Esophagus muscularis mucosa (tissue), 4 donors: ENCODE measurements around the gene TSTD1. TPM values are rescaled to one million over a fixed set of nuclear protein-coding genes. Genes with fewer than 3 reads are reported as not detected.
"Not testable (repeated sequence)": the region's sequence is repeated elsewhere in the genome, so short reads cannot be mapped to it uniquely, and the experiment has no call there.

ENCODE experiments used
- DNase-seq: peaks from one replicate; pipeline ENCODE4 v3.0.0-alpha.2; 2017; ENCODE audit errors: extremely low spot score
- H3K27ac ChIP-seq, 4 donors: fragments of 200-600 bp; sonication (generic); replicated peaks in 1 of 4; 1 replicate in 3 of 4; 2 replicates in 1 of 4; pipeline ENCODE4 v1.5.1; 2016 to 2019; ENCODE audit warnings: mild to moderate bottlenecking in 1 of 4
- H3K27me3 ChIP-seq, 4 donors: fragments of 200-600 bp; sonication (generic); one replicate each; pipeline versions ENCODE4 v1.5.1 to v1.6.0; 2016 to 2019
- H3K36me3 ChIP-seq, 4 donors: fragments of 200-600 bp; sonication (generic); one replicate each; pipeline ENCODE4 v1.5.1; 2016 to 2019
- H3K4me1 ChIP-seq, 4 donors: fragments of 200-600 bp; sonication (generic); one replicate each; pipeline ENCODE4 v1.5.1; 2016 to 2019
- H3K4me3 ChIP-seq, 4 donors: fragments of 200-600 bp; sonication (generic); 1 replicate in 2 of 4; 2 replicates in 2 of 4; pipeline ENCODE4 v1.5.1; 2016 to 2019; ENCODE audit warnings: mild to moderate bottlenecking in 4 of 4, moderate library complexity in 1 of 4
- H3K9me3 ChIP-seq, 4 donors: fragments of 200-600 bp; sonication (generic); 1 replicate in 3 of 4; 2 replicates in 1 of 4; pipeline ENCODE4 v1.5.1; 2016 to 2019
- EP300 ChIP-seq: sonication (generic); formaldehyde crosslinking; IDR thresholded peaks from one replicate; pipeline ENCODE4 v1.6.1; 2017; ENCODE audit warnings: antibody characterized with exemption
- POLR2A ChIP-seq: fragments of 450-650 bp; IDR thresholded peaks from one replicate; pipeline ENCODE4 v1.6.1; 2017; ENCODE audit warnings: antibody characterized with exemption, moderate library complexity, mild to moderate bottlenecking, low read depth
- POLR2AphosphoS5 ChIP-seq, 2 donors: sonication (generic); formaldehyde crosslinking; IDR thresholded peaks; one replicate each; pipeline ENCODE4 v1.6.1; 2017; ENCODE audit warnings: antibody characterized with exemption in 2 of 2
- WGBS: methylation state at CpG from one replicate; pipeline ENCODE4 v1.1.5; 2018; 5-methylcytosine and 5-hydroxymethylcytosine counted together
- intact Hi-C: fragments of 100-400 bp; cut with DNase I; formaldehyde crosslinking; loops from one replicate; pipeline ENCODE4 v1.15.1; 2023
- small RNA-seq, 3 donors: library from RNA; depleted of rRNA; stranded (forward); fragments of <200 nt; gene quantifications; one replicate each; pipeline ENCODE3, GENCODE V24; 2016
- total RNA-seq, 4 donors: library from RNA; depleted of rRNA; stranded (reverse); fragments of >200 nt; gene quantifications; one replicate each; pipeline versions ENCODE4 v1.1.0 to v1.2.1, GENCODE V29; 2016
- TF ChIP-seq, protein P1 (sequence below), 3 experiments: fragments of 200-600 bp in 2 of 3; fragments of 450-650 bp in 1 of 3; sonication (generic) in 2 of 3; IDR thresholded peaks; one replicate each; pipeline ENCODE4 v1.5.1; 2017 to 2019; ENCODE audit warnings: antibody characterized with exemption in 3 of 3, mild to moderate bottlenecking in 2 of 3, moderate library complexity in 1 of 3

The TSTD1 gene
- total RNA-seq, 4 donors from 2014 or later = 19.0 to 46.5 (median 29.4) TPM

DNA sequence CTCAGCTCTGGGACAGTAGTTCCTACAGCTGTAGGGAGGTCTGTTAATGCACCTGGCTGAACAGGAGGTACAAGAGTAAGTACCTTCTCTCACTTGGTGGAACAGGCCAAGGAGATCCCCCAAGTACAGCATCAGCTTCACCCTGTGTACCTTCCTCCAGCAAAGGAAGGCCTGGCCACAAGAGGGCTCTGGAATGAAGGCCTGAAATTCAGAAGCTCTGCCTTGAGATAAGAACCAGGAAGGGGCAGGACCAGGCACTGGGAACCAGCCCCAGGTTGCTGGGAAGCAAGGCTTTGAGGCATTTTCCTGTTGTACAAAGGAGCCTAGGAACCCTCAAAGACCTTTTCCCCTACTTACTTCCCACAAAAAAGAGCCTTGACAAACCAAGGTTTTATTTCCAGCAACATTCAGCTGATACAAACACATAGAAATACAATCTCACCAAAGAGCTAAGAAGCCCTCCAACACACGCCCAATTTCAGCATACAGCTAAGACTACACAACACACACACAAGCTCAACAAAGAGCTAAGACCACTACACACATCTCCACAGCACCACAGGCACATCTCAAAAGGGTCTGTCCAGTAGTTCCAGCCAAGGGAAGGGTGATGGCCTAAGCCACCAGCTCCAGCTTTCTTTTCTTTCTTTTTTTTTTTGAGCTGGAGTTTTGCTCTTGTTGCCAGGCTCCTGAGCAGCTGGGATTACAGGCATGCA is 41.3 kb downstream of the TSTD1 start:
- H3K36me3 ChIP-seq = peaks cover 0 to 28% (median 21%) of the 10 kb centered on the region in 4 donors
- WGBS = 88% methylated on average over 1 of the region's 1 CpG

DNA sequence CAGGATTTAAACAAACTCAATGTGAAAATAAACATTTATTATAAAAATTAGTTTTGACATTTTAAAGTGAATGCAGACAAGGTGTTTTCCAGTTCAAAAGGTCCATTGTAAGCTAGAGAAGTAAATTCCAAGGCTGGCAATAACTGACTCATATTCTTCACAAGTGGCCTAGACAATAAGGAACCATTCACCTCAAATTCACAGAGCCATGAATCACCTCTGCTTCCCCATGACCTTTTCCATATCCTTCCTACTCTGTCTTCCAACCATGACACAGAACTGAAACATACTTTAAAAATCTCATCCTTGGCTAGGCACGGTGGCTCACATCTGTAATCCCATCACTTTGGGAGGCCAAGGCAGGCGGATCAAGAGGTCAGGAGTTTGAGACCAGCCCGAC is 42.6 kb downstream of the TSTD1 start:
- H3K4me3 ChIP-seq = no peak overlapping the region
- intact Hi-C loops = loop anchor here (5.0 kb wide), 1 partner anchor 101 kb away; the partner anchor contains the start of gene KLHDC9
- no peaks in the 10 kb centered on the region for H3K27me3 ChIP-seq

More for the DNA sequence above, 41.3 kb downstream of the TSTD1 start:
- Histone ChIP-seq H3K27ac (peak overlapping the region in 3 of 4 donors; percentile 5 to 58 (median 48)), H3K4me3 (no peak overlapping the region), H3K4me1 (peaks cover 0 to 10% (median 0%) of the 10 kb centered on the region in 4 donors), H3K27me3 (no peaks in the 10 kb centered on the region), H3K9me3 (no peaks in the 10 kb centered on the region)
- TF ChIP-seq POLR2AphosphoS5 (IDR thresholded peaks at IDR 0.05) (peak in 1 of 2 donors; percentile 63), POLR2A (no peak), EP300 (no peak)
- TF ChIP-seq, protein P1, sequence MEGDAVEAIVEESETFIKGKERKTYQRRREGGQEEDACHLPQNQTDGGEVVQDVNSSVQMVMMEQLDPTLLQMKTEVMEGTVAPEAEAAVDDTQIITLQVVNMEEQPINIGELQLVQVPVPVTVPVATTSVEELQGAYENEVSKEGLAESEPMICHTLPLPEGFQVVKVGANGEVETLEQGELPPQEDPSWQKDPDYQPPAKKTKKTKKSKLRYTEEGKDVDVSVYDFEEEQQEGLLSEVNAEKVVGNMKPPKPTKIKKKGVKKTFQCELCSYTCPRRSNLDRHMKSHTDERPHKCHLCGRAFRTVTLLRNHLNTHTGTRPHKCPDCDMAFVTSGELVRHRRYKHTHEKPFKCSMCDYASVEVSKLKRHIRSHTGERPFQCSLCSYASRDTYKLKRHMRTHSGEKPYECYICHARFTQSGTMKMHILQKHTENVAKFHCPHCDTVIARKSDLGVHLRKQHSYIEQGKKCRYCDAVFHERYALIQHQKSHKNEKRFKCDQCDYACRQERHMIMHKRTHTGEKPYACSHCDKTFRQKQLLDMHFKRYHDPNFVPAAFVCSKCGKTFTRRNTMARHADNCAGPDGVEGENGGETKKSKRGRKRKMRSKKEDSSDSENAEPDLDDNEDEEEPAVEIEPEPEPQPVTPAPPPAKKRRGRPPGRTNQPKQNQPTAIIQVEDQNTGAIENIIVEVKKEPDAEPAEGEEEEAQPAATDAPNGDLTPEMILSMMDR (IDR thresholded peaks at IDR 0.05) = peak; percentile 24 to 54 (median 25)
- intact Hi-C loops = loop anchor here (5.0 kb wide), 1 partner anchor 100 kb away; the partner anchor contains the start of gene KLHDC9
- no peak for DNase-seq

DNA sequence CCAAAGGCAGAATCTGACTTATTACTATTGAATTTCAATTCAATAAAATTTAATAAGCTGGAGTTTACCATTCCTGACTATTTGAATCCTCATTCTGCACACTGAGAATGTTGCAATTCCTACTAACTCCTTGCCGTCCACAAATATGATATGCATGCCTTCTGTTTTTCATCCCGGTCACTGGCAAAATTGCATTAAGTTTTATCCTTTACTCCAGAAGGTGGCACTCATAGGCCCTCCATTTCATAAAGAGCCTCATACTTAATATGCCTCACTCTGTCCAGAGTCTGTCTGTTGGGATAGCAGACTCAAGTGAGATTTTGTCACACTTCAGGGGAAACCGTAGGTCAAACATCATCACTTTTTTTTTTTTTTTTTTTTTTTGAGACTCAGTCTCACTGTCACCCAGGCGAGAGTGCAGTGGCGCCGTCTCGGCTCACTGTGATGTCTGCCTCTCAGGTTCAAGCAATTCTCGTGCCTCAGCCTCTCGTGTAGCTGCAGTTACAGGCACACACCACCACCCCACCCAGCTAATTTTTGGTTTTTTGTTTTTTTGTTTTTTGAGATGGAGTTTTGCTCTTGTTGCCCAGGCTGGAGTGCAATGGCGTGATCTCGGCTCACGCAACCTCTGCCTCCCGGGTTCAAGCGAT is 45.1 kb downstream of the TSTD1 start:
- Histone ChIP-seq H3K27me3 (no peaks in the 10 kb centered on the region), H3K4me1 (peaks cover 0 to 10% (median 6%) of the 10 kb centered on the region in 4 donors), H3K9me3 (no peaks in the 10 kb centered on the region), H3K27ac (no peak overlapping the region), H3K36me3 (peaks cover 0 to 5% (median 3%) of the 10 kb centered on the region in 4 donors), H3K4me3 (no peak overlapping the region)
- no peak for TF ChIP-seq POLR2A
- TF ChIP-seq, protein P1 (IDR thresholded peaks at IDR 0.05) = peak; percentile 14 to 23 (median 19)
- intact Hi-C loops = no loop called here
- DNase-seq = no peak
- WGBS = 74% methylated on average over 14 of the region's 14 CpGs

More for the DNA sequence above, 42.6 kb downstream of the TSTD1 start:
- DNase-seq = no peak
- Histone ChIP-seq H3K9me3 (no peaks in the 10 kb centered on the region), H3K4me1 (peaks cover 0 to 7% (median 0%) of the 10 kb centered on the region in 4 donors), H3K27ac (no peak overlapping the region), H3K36me3 (peaks cover 0 to 28% (median 21%) of the 10 kb centered on the region in 4 donors)
- TF ChIP-seq POLR2AphosphoS5 (IDR thresholded peaks at IDR 0.05) (no peak), POLR2A (no peak), EP300 (no peak)
- TF ChIP-seq, protein P1 (IDR thresholded peaks at IDR 0.05) = no peak
- 84% methylated on average over 3 of the region's 3 CpGs for WGBS

DNA sequence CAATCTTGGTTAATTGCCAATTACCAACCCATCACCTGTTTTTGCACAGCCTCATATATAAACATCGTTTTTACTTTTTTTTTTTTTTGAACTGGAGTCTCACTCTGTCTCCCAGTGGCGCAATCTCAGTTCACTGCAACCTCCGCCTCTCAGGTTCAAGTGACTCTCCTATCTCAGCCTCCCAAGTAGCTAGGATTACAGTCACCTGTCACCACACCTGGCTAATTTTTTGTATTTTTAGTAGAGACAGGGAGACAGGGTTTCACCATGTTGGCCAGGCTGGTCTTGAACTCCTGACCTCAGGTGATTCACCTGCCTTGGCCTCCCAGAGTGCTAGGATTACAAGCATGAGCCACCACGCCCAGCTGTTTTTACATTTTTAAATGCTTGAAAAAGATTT is 46.7 kb downstream of the TSTD1 start:
- intact Hi-C loops, H3K27me3 ChIP-seq: not testable (repeated sequence)
- WGBS = 93% methylated on average over 4 of the region's 4 CpGs

More for the DNA sequence above, 46.7 kb downstream of the TSTD1 start:
- H3K4me1 ChIP-seq, H3K9me3 ChIP-seq, H3K4me3 ChIP-seq, DNase-seq, H3K27ac ChIP-seq, H3K36me3 ChIP-seq: not testable (repeated sequence)

Small RNA genes lying within 50 kb of the gene (small RNA-seq; reads per million reads assigned to genes)
- gene AL591806.2 = 0 reads per million in 3 donors

Other genes starting within 250 kb of the TSTD1 start
- under 1 TPM in 2 of 4 donors, not detected in 2; 0.26 to 0.66 TPM for gene LY9, start 242.8 kb downstream of the TSTD1 start, total RNA-seq
- gene CD244, start 176.1 kb downstream of the TSTD1 start, total RNA-seq = under 1 TPM in 3 of 4 donors, not detected in 1; 0.13 to 0.83 (median 0.34) TPM
- gene ITLN1, start 153.8 kb downstream of the TSTD1 start, total RNA-seq = 1 to 10 TPM in 1 of 4 donors, under 1 TPM in 1, not detected in 2; 0.66 to 2.2 TPM
- not detected for gene ITLN2, start 84.2 kb downstream of the TSTD1 start, total RNA-seq
- 10 to 100 TPM in 3 of 4 donors, 1 to 10 TPM in 1; 9.1 to 17.7 (median 14.9) TPM for gene F11R, start 17.8 kb downstream of the TSTD1 start, total RNA-seq
- 10 to 100 TPM; 36.5 to 54.2 (median 48.7) TPM for gene USF1, start 7.0 kb upstream of the TSTD1 start, total RNA-seq
- 10 to 100 TPM in 1 of 4 donors, 1 to 10 TPM in 3; 4.6 to 14.1 (median 6.9) TPM for gene ARHGAP30, start 30.9 kb upstream of the TSTD1 start, total RNA-seq
- gene NECTIN4, start 50.6 kb upstream of the TSTD1 start, total RNA-seq = not detected
- gene KLHDC9, start 59.4 kb upstream of the TSTD1 start, total RNA-seq = 1 to 10 TPM; 5.1 to 8.3 (median 7.6) TPM
- gene PFDN2, start 79.1 kb upstream of the TSTD1 start, total RNA-seq = 10 to 100 TPM; 19.5 to 52.0 (median 40.5) TPM
- gene NIT1, start 79.1 kb upstream of the TSTD1 start, total RNA-seq = 10 to 100 TPM; 32.8 to 35.6 (median 34.8) TPM
- 10 to 100 TPM; 37.0 to 82.5 (median 47.7) TPM for gene DEDD, start 93.7 kb upstream of the TSTD1 start, total RNA-seq
- 10 to 100 TPM; 62.8 to 86.1 (median 71.6) TPM for gene UFC1, start 115.0 kb upstream of the TSTD1 start, total RNA-seq
- 10 to 100 TPM; 13.3 to 25.3 (median 16.3) TPM for gene USP21, start 120.5 kb upstream of the TSTD1 start, total RNA-seq
- gene PPOX, start 127.5 kb upstream of the TSTD1 start, total RNA-seq = 10 to 100 TPM; 12.8 to 22.1 (median 15.8) TPM
- gene B4GALT3, start 138.5 kb upstream of the TSTD1 start, total RNA-seq = 10 to 100 TPM; 14.1 to 26.5 (median 21.8) TPM
- 100 to 1,000 TPM in 1 of 4 donors, 10 to 100 TPM in 1, 1 to 10 TPM in 2; 2.5 to 126 (median 12.0) TPM for gene ADAMTS4, start 160.1 kb upstream of the TSTD1 start, total RNA-seq
- gene NDUFS2, start 163.4 kb upstream of the TSTD1 start, total RNA-seq = 100 to 1,000 TPM in 3 of 4 donors, 10 to 100 TPM in 1; 68.5 to 131 (median 122) TPM
- 100 to 1,000 TPM in 1 of 4 donors, 10 to 100 TPM in 3; 32.8 to 145 (median 47.4) TPM for gene FCER1G, start 176.3 kb upstream of the TSTD1 start, total RNA-seq
- gene APOA2, start 184.7 kb upstream of the TSTD1 start, total RNA-seq = not detected
- gene TOMM40L, start 187.1 kb upstream of the TSTD1 start, total RNA-seq = 10 to 100 TPM in 3 of 4 donors, 1 to 10 TPM in 1; 9.1 to 24.1 (median 16.3) TPM
- not detected for gene NR1I3, start 199.2 kb upstream of the TSTD1 start, total RNA-seq
- gene PCP4L1, start 219.8 kb upstream of the TSTD1 start, total RNA-seq = 10 to 100 TPM in 1 of 4 donors, 1 to 10 TPM in 3; 3.3 to 12.7 (median 6.7) TPM